CD8-positive, alpha-beta memory T cell (primary cell): ENCODE data around the gene CEP120. TPM values are rescaled to one million over a fixed set of nuclear protein-coding genes. Genes with fewer than 3 reads are reported as not detected.

Experiments
- CTCF ChIA-PET: fragments of 350-600 bp; sonication (Branson Sonifier 250); formaldehyde crosslinking; loops from one replicate; lab custom pipeline; 2021; ENCODE audit warnings: antibody characterized with exemption; lab: Charles Lee
- POLR2A ChIA-PET: fragments of 350-600 bp; sonication (Branson Sonifier 250); formaldehyde crosslinking; loops from one replicate; lab custom pipeline; 2021; ENCODE audit warnings: antibody characterized with exemption; lab: Charles Lee
- DNase-seq, 5 donors: peaks; one replicate each; pipeline versions ENCODE4 v3.0.0 to v3.0.0-alpha.2; 2020 to 2022; ENCODE audit warnings: mixed read lengths in 1 of 5
- H3K27ac ChIP-seq: one replicate; pipeline ENCODE4 v1.7.0; 2013; ENCODE audit warnings: low read depth, mild to moderate bottlenecking, low read length, moderate library complexity
- H3K27me3 ChIP-seq: 2 replicates; pipeline ENCODE4 v1.7.0; 2013; ENCODE audit warnings: low read length, mild to moderate bottlenecking; ENCODE audit not compliant: insufficient read depth, poor library complexity, severe bottlenecking
- H3K36me3 ChIP-seq: 2 replicates; pipeline ENCODE4 v1.7.0; 2013; ENCODE audit warnings: mild to moderate bottlenecking, low read length, moderate library complexity; ENCODE audit not compliant: insufficient read depth
- H3K4me1 ChIP-seq: 2 replicates; pipeline ENCODE4 v1.7.0; 2013; ENCODE audit warnings: mild to moderate bottlenecking, low read length, moderate library complexity; ENCODE audit not compliant: insufficient read depth
- H3K4me3 ChIP-seq: 2 replicates; pipeline ENCODE4 v1.7.0; 2013; ENCODE audit warnings: mild to moderate bottlenecking, low read length
- H3K9me3 ChIP-seq: 2 replicates; pipeline ENCODE4 v1.7.0; 2013; ENCODE audit warnings: mild to moderate bottlenecking, low read length
- H3K27ac Mint-ChIP-seq, 8 donors: one replicate each; pipeline ENCODE4 v1.8.0; 2020 to 2021; ENCODE audit warnings: mixed read lengths in 8 of 8, mild to moderate bottlenecking in 6 of 8, inconsistent platforms in 3 of 8, moderate library complexity in 3 of 8
- H3K27me3 Mint-ChIP-seq, 2 donors: one replicate each; pipeline ENCODE4 v1.8.0; 2020 to 2021; ENCODE audit warnings: mixed read lengths in 2 of 2, mild to moderate bottlenecking in 1 of 2, moderate library complexity in 1 of 2
- H3K36me3 Mint-ChIP-seq, 3 donors: one replicate each; pipeline ENCODE4 v1.8.0; 2020 to 2021; ENCODE audit warnings: mixed read lengths in 3 of 3, inconsistent platforms in 1 of 3, mild to moderate bottlenecking in 1 of 3
- H3K4me1 Mint-ChIP-seq, 3 donors: one replicate each; pipeline ENCODE4 v1.8.0; 2020 to 2021; ENCODE audit warnings: mixed read lengths in 3 of 3, inconsistent platforms in 1 of 3, mild to moderate bottlenecking in 1 of 3
- H3K4me3 Mint-ChIP-seq, 7 donors: one replicate each; pipeline ENCODE4 v1.8.0; 2020 to 2021; ENCODE audit warnings: mixed read lengths in 7 of 7, mild to moderate bottlenecking in 6 of 7, moderate library complexity in 4 of 7, inconsistent platforms in 2 of 7
- H3K9me3 Mint-ChIP-seq, 5 donors: one replicate each; pipeline ENCODE4 v1.8.0; 2020 to 2022; ENCODE audit warnings: mixed read lengths in 5 of 5, mild to moderate bottlenecking in 3 of 5, moderate library complexity in 2 of 5, inconsistent platforms in 1 of 5
- polyA plus RNA-seq: library from polyadenylated mRNA; unstranded; fragments of 300-500 nt; fragmentation: Illumina TruSeq; gene quantifications from one replicate; pipeline ENCODE4 v1.2.3, GENCODE V29; 2021
- total RNA-seq, 2 experiments: library from RNA; stranded (reverse); gene quantifications; one replicate each; pipeline ENCODE4 v1.2.3, GENCODE V29; 2021

CEP120 gene
- total and polyA plus RNA-seq, 3 experiments from 2014 or later: 23.5 to 31.8 (median 25.6) TPM

DNA sequence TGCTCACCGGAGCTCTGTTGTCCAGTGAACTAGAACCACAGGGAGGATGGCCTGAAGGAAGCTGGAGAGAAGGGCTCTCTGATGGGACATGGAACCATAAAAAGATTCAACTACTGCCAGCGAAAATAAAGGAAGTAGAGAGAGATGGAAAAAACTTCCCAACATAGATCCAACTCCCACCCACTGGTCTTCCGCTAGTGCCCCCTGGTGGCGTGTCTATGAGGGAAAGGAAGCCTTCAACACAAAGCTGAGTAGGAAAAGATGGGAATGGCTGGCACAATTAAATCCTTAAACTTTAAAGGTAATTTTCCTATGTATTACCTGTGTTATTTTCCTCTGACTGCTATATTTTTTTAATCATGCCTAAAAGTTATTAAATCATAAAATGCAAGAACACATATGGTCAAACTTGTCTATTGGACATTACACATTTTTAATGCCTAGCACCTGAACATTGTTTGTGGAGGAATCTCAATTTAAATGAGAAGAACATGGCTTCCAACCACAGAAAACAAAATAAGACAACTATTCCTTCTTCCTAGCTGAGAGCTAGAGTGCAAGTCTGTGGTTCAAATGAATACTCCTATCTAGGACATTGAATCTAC is 51.5 kb downstream of the CEP120 start:
- no peaks in the 10 kb centered on the region for H3K4me1 ChIP-seq
- H3K4me1 Mint-ChIP-seq: peaks cover 3 to 19% (median 8%) of the 10 kb centered on the region in 3 donors
- ChIA-PET POLR2A (no interaction called here), CTCF (interaction anchor here (1.0 kb wide), 1 partner anchor 239 kb away, joined by 4 read pairs; no protein-coding TSS in a partner anchor)
- H3K4me3 ChIP-seq: no peak overlapping the region
- DNase-seq: peak in 3 of 5 donors; percentile 5 to 19 (median 12)
- peaks cover 12 to 88% (median 45%) of the 10 kb centered on the region in 3 donors for H3K36me3 Mint-ChIP-seq
- H3K27me3 ChIP-seq: no peaks in the 10 kb centered on the region
- no peak overlapping the region for H3K27ac ChIP-seq
- peak overlapping the region in 1 of 8 donors; percentile 8 for H3K27ac Mint-ChIP-seq
- no peaks in the 10 kb centered on the region for H3K9me3 ChIP-seq
- no peak overlapping the region for H3K4me3 Mint-ChIP-seq
- H3K36me3 ChIP-seq: peaks cover 13% of the 10 kb centered on the region
- no peaks in the 10 kb centered on the region for H3K27me3 Mint-ChIP-seq
- no peaks in the 10 kb centered on the region for H3K9me3 Mint-ChIP-seq

DNA sequence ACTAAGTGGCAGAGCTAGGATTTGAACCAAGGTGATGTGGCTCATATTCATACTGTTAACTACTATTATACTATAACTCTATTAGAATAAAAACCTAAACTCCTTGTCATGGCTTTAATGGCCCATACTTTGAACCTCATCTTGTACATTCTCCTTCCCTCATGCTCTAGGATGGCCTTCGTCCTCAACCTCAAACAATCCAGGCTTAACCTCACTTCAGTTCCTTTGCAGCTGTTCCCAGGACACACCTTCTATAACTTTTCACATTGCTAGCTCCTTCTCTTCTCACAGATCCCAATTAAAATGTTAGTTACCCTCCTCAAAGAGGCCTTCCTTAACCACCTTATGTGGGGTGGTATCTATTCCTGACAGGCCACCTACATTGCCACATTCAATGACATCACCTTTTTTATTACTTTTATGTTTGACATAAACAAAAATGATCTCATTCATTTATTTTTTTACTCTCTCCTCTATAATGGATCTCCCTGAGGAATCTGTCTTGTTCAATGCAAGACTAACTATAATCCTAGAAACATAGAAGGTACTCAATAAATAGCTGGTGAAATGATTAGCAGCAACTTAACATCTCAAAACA is 53.7 kb downstream of the CEP120 start:
- ChIA-PET POLR2A (no interaction called here), CTCF (no interaction called here)
- Mint-ChIP-seq H3K36me3 (peaks cover 5 to 79% (median 41%) of the 10 kb centered on the region in 3 donors), H3K9me3 (no peaks in the 10 kb centered on the region), H3K4me1 (peaks cover 7 to 21% (median 9%) of the 10 kb centered on the region in 3 donors), H3K4me3 (no peak overlapping the region), H3K27ac (peak overlapping the region in 4 of 8 donors; percentile 10 to 62 (median 45)), H3K27me3 (no peaks in the 10 kb centered on the region)
- Histone ChIP-seq H3K36me3 (no peaks in the 10 kb centered on the region), H3K27me3 (no peaks in the 10 kb centered on the region), H3K4me1 (no peaks in the 10 kb centered on the region), H3K9me3 (no peaks in the 10 kb centered on the region), H3K27ac (no peak overlapping the region), H3K4me3 (no peak overlapping the region)
- no peak for DNase-seq

DNA sequence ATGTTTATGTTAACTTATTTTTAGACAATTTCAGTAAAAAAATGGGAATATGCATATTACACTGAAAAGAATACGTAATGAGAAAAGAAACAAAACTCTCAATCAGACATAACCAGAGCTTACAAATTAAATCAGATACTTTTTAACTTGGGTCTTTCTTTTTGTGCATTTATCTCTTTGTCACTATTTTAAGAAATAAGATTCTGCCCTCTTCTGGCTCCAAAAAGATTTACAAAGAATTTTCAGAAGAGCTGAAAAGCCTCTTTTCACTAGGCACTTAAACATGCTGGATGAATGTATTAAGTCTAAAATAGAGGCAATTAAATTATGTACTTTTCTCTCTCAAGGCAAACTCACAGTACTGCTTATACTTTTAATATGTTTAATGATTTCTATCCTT is 55.5 kb downstream of the CEP120 start:
- no peaks in the 10 kb centered on the region for H3K36me3 ChIP-seq
- no peaks in the 10 kb centered on the region for H3K9me3 Mint-ChIP-seq
- CTCF ChIA-PET: interaction anchor here (0.6 kb wide), 1 partner anchor 1401 kb away, joined by 3 read pairs; no protein-coding TSS in a partner anchor
- POLR2A ChIA-PET: no interaction called here
- H3K36me3 Mint-ChIP-seq: peaks cover 5 to 74% (median 38%) of the 10 kb centered on the region in 3 donors
- H3K27ac Mint-ChIP-seq: no peak overlapping the region
- no peaks in the 10 kb centered on the region for H3K27me3 ChIP-seq
- no peaks in the 10 kb centered on the region for H3K9me3 ChIP-seq
- no peaks in the 10 kb centered on the region for H3K27me3 Mint-ChIP-seq
- H3K27ac ChIP-seq: no peak overlapping the region
- no peak overlapping the region for H3K4me3 Mint-ChIP-seq
- H3K4me3 ChIP-seq: no peak overlapping the region
- peaks cover 7 to 18% (median 9%) of the 10 kb centered on the region in 3 donors for H3K4me1 Mint-ChIP-seq
- no peaks in the 10 kb centered on the region for H3K4me1 ChIP-seq
- no peak for DNase-seq

DNA sequence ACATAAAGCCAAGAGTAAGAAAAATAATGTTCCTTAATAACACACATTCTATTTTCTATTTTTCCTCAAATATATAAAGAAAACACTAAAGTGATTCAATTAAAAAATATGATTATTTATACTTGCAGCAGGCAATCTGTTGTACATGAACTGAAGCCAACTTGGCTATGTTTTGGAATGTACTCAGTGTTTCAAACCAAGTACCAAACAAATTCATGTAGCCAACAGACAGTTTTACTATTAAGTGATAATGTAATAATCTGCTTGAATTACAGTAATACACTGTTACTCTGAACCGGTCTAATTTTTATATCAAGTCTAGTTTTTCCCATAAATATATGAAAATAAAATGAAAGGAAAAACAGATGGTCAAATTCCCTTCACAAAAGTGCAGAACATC is 58.0 kb downstream of the CEP120 start:
- ChIA-PET POLR2A (no interaction called here), CTCF (no interaction called here)
- H3K9me3 ChIP-seq: no peaks in the 10 kb centered on the region
- no peak overlapping the region for H3K27ac ChIP-seq
- Mint-ChIP-seq H3K9me3 (no peaks in the 10 kb centered on the region), H3K36me3 (peaks cover 0 to 76% (median 34%) of the 10 kb centered on the region in 3 donors), H3K27me3 (no peaks in the 10 kb centered on the region), H3K4me1 (peaks cover 2 to 15% (median 4%) of the 10 kb centered on the region in 3 donors), H3K4me3 (no peak overlapping the region), H3K27ac (no peak overlapping the region)
- H3K4me3 ChIP-seq: no peak overlapping the region
- DNase-seq: no peak
- H3K36me3 ChIP-seq: no peaks in the 10 kb centered on the region
- H3K27me3 ChIP-seq: no peaks in the 10 kb centered on the region
- H3K4me1 ChIP-seq: no peaks in the 10 kb centered on the region

DNA sequence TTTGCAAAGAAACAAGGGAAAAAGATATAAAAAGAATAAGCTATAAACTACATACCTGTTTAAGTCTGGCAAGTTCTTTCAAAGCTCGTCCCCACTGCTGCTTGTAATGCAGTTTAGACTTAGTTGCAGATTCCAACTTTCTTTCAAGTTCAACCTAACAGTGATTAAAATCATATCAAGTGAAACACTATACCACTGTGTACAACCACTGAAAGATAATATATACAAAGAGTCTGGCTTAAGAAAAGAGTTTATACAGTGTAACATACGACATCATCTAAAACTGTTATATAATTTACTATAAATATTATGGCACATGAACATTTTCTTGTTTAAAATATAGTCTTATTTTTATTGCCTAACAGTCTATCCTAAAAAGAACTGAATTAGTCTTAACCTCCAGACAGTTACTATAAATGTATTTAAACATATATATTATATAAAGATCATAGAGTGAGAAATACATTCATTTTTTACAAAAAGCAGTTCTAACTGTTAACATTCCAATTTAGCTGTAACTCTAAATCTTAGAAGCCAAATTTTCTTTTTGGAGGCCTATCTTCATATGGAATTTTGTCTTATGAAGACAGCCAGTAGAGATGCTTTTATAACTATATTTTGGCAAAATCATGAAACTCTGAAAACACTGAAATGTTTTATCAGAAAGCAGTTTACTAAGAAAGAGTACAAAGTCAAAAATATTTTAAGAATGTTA is 58.6 kb downstream of the CEP120 start:
- Mint-ChIP-seq H3K9me3 (no peaks in the 10 kb centered on the region), H3K27ac (no peak overlapping the region), H3K4me3 (no peak overlapping the region), H3K27me3 (no peaks in the 10 kb centered on the region), H3K4me1 (peaks cover 2 to 14% (median 4%) of the 10 kb centered on the region in 3 donors), H3K36me3 (peaks cover 0 to 76% (median 36%) of the 10 kb centered on the region in 3 donors)
- no peak for DNase-seq
- H3K27ac ChIP-seq: no peak overlapping the region
- H3K4me3 ChIP-seq: no peak overlapping the region
- no peaks in the 10 kb centered on the region for H3K9me3 ChIP-seq
- no peaks in the 10 kb centered on the region for H3K4me1 ChIP-seq
- CTCF ChIA-PET: no interaction called here
- POLR2A ChIA-PET: no interaction called here
- H3K27me3 ChIP-seq: no peaks in the 10 kb centered on the region
- H3K36me3 ChIP-seq: no peaks in the 10 kb centered on the region

DNA sequence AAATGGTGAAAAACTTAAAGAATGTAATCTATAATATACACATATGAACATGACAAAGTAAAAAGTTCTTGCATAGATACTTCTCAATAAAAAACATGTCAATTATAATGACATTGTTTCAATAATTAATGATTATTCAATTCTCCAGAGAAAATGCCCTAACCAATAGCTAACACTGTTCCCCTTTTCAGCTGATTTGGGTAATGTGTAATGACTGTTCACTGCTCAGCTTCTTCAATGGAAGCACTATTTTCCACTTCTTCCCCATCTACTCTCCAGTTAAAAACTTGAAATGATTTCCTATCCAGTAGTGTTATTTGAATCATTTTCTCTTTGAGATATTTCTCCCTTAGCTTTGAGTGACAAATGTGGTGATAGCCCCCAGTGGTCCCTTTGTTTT is 62.3 kb downstream of the CEP120 start:
- Histone ChIP-seq H3K36me3 (no peaks in the 10 kb centered on the region), H3K27ac (no peak overlapping the region), H3K9me3 (no peaks in the 10 kb centered on the region), H3K4me1 (no peaks in the 10 kb centered on the region), H3K27me3 (no peaks in the 10 kb centered on the region), H3K4me3 (no peak overlapping the region)
- H3K9me3 Mint-ChIP-seq: peaks cover 0 to 5% (median 0%) of the 10 kb centered on the region in 5 donors
- no peak overlapping the region for H3K4me3 Mint-ChIP-seq
- peaks cover 31 to 81% (median 48%) of the 10 kb centered on the region in 3 donors for H3K36me3 Mint-ChIP-seq
- H3K4me1 Mint-ChIP-seq: peaks cover 0 to 5% (median 4%) of the 10 kb centered on the region in 3 donors
- ChIA-PET POLR2A (no interaction called here), CTCF (no interaction called here)
- DNase-seq: no peak
- no peaks in the 10 kb centered on the region for H3K27me3 Mint-ChIP-seq
- peak overlapping the region in 1 of 8 donors; percentile 2 for H3K27ac Mint-ChIP-seq

DNA sequence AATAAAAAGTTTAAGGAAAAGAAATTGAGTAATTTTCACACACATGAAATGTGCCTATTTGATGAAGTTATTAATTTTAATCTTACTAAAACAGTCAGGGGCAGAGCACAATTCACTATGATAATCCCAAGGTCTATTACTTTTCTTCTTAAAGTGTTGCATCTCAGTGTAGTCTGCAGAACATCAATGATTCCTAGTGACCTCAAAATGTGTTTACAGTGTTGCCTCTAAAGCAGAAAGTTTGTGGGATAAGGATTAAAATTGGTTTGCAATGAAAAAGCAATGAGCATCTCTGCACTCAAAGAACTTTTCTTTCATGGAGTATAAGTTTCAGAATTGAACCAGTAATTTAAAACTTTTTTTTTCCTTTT is 63.0 kb downstream of the CEP120 start:
- H3K9me3 Mint-ChIP-seq: peaks cover 0 to 5% (median 0%) of the 10 kb centered on the region in 5 donors
- H3K27ac ChIP-seq: no peak overlapping the region
- no peaks in the 10 kb centered on the region for H3K27me3 ChIP-seq
- H3K36me3 ChIP-seq: no peaks in the 10 kb centered on the region
- H3K4me3 Mint-ChIP-seq: no peak overlapping the region
- peaks cover 31 to 77% (median 42%) of the 10 kb centered on the region in 3 donors for H3K36me3 Mint-ChIP-seq
- no peaks in the 10 kb centered on the region for H3K9me3 ChIP-seq
- H3K27me3 Mint-ChIP-seq: no peaks in the 10 kb centered on the region
- DNase-seq: no peak
- H3K27ac Mint-ChIP-seq: no peak overlapping the region
- POLR2A ChIA-PET: no interaction called here
- H3K4me1 ChIP-seq: no peaks in the 10 kb centered on the region
- H3K4me1 Mint-ChIP-seq: peaks cover 0 to 5% (median 0%) of the 10 kb centered on the region in 3 donors
- H3K4me3 ChIP-seq: no peak overlapping the region
- CTCF ChIA-PET: no interaction called here
